Measurements from ENCODE around the gene PXMP2.

DNA sequence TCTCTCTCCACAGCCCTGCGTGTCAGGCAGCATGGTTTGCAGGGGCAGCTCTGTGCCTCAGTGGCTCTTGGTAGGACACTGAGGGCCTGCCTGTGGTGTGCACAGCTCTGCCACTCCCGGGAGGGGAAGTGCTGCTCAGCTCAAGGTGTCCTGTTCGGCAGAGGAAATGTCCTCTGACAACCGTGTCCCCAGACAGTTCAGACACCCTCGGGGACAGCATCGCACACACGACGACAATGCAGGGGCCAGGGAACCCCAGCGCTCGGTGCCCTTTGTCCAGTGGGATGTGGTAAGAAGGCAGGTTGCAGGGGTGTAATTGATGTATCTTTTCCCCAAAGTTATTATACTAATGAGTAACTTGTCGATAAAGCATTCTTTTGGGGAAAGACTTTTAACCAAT lies 60.0 kb downstream of the PXMP2 start:
- TF ChIP-seq SPI1 (IDR thresholded peaks at IDR 0.05; ENCODE audit: borderline replicate concordance, low read depth) (no peak), POLR2AphosphoS5 (IDR thresholded peaks at IDR 0.05; ENCODE audit: low read depth) (no peak)
- TF ChIP-seq, protein P1, sequence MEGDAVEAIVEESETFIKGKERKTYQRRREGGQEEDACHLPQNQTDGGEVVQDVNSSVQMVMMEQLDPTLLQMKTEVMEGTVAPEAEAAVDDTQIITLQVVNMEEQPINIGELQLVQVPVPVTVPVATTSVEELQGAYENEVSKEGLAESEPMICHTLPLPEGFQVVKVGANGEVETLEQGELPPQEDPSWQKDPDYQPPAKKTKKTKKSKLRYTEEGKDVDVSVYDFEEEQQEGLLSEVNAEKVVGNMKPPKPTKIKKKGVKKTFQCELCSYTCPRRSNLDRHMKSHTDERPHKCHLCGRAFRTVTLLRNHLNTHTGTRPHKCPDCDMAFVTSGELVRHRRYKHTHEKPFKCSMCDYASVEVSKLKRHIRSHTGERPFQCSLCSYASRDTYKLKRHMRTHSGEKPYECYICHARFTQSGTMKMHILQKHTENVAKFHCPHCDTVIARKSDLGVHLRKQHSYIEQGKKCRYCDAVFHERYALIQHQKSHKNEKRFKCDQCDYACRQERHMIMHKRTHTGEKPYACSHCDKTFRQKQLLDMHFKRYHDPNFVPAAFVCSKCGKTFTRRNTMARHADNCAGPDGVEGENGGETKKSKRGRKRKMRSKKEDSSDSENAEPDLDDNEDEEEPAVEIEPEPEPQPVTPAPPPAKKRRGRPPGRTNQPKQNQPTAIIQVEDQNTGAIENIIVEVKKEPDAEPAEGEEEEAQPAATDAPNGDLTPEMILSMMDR (IDR thresholded peaks at IDR 0.05; ENCODE audit: insufficient read depth, low read length) = no peak
- TF ChIP-seq, protein P2, sequence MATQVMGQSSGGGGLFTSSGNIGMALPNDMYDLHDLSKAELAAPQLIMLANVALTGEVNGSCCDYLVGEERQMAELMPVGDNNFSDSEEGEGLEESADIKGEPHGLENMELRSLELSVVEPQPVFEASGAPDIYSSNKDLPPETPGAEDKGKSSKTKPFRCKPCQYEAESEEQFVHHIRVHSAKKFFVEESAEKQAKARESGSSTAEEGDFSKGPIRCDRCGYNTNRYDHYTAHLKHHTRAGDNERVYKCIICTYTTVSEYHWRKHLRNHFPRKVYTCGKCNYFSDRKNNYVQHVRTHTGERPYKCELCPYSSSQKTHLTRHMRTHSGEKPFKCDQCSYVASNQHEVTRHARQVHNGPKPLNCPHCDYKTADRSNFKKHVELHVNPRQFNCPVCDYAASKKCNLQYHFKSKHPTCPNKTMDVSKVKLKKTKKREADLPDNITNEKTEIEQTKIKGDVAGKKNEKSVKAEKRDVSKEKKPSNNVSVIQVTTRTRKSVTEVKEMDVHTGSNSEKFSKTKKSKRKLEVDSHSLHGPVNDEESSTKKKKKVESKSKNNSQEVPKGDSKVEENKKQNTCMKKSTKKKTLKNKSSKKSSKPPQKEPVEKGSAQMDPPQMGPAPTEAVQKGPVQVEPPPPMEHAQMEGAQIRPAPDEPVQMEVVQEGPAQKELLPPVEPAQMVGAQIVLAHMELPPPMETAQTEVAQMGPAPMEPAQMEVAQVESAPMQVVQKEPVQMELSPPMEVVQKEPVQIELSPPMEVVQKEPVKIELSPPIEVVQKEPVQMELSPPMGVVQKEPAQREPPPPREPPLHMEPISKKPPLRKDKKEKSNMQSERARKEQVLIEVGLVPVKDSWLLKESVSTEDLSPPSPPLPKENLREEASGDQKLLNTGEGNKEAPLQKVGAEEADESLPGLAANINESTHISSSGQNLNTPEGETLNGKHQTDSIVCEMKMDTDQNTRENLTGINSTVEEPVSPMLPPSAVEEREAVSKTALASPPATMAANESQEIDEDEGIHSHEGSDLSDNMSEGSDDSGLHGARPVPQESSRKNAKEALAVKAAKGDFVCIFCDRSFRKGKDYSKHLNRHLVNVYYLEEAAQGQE (IDR thresholded peaks at IDR 0.05; ENCODE audit: insufficient replicate concordance, low read depth) = no peak

Data from HL-60 (cell line).